Subcutaneous preadipocyte (primary cell): Measurements from ENCODE around the gene OLR1. TPM values are rescaled to one million over a fixed set of nuclear protein-coding genes. Genes with fewer than 3 reads are reported as not detected.

Experiments
- total RNA-seq: library from RNA; depleted of rRNA; stranded (reverse); fragments of >200 nt; gene quantifications from 2 replicates; pipeline ENCODE4 v1.2.3, GENCODE V29; 2012

Gene OLR1
- not detected in 2 replicates for total RNA-seq

DNA sequence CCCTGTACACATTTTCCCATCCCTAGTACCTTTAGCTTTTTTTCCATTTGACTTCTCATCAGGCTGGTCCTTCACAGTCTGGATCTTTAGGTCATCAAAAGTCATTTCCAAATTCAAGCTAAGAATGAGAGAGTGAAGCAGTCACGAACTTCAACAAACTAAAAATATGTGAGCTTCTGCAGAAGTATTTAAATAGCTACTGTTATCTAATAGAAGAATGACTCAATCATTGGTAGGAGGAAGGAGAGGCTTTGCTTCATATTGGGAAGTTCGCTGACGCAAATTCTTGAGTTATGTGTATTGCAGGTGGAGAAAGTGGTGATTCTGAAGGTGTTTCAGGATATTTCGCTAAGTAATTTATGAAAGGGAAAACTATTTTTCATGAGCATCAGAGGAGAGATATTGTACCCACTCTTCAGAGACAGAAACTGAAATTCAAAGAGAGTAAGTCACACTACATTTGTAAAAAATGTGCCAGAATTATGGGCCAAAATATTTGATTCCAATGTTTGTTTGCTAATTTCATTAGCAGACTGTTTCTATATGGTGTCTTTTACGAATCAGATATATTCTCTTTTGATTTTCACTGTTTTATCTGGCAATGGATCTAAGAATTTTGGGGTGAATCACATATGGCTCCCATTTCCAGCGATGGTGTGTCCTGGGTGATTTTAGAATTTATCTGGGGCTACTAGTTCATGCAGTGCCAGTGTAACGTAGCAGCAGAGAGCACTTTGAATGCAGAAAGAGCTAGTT lies at the start of gene OLR1:
OLR1 (minus strand) TSS at position 160 of the 756 bp plus-strand sequence; CDS start at position 105, 55 bp downstream.

DNA sequence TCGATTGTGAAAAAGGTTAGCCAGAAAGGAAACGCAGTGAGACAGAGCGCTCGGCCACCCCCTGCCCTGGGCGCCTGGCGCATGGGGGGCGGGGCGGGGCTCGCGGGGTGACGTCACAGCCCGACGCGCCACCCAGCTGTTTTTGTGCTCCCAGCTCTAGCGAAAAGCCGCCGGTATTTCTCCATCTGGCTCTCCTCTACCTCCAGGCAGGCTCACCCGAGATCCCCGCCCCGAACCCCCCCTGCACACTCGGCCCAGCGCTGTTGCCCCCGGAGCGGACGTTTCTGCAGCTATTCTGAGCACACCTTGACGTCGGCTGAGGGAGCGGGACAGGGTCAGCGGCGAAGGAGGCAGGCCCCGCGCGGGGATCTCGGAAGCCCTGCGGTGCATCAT lies 40.8 kb upstream of the OLR1 start, which contains the start of gene GABARAPL1:
GABARAPL1 (plus strand) TSS at position 139 of the 393 bp plus-strand sequence; CDS start at position 392, 253 bp downstream.

DNA sequence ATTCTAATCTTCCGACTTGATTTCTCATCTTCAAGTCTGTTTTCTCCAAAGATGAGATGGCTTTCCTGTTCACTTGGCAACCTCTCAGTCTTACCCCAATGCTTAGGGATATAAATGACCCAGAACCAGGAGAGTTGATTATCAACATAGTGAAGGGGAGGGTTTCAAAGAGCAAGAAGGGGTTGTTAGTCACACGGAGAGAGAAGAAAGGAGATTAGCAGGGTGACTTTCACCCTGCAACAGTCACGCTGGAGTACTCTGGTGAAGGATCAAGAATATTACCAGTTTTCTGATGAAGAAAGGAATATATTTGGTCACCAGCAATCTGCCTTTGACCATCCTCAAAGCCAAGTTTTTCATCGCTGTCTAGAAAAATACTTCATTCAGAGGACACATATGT lies 6.9 kb upstream of the OLR1 start, which contains the start of gene TMEM52B:
TMEM52B (plus strand) TSS at position 212 of the 400 bp plus-strand sequence. CDS start 543 bp downstream, outside the sequence.

DNA sequence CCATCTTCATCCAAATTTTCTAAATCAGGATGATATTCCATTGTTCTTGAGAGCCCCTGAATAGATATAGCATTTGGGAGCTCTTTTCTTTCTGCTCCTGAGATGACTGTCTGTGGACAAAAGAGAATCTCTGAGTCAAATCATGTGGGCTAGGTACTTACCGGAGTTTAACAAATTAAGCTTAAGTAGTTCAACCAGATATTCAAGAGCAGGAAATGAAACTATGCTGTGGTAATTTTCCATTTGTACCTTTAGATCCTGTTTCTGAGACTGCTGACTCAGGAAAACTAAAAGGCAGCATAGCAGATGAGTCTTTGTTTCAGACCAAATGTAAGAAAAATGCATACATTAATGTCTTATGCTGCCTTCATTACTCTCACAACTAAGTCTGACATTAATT lies 41.9 kb downstream of the OLR1 start, which contains the start of gene CLEC7A:
CLEC7A (minus strand) TSS at position 158 of the 400 bp plus-strand sequence; CDS start at position 41, 117 bp downstream.

Other genes starting within 250 kb of the OLR1 start
- not detected in 2 replicates for gene CLEC2A, start 239.8 kb downstream of the OLR1 start, total RNA-seq
- gene CLEC12A, start 200.7 kb downstream of the OLR1 start, total RNA-seq, result not detected in 2 replicates
- gene CLEC1B, start 173.0 kb downstream of the OLR1 start, total RNA-seq, result not detected in 2 replicates
- gene CLEC12B, start 161.5 kb downstream of the OLR1 start, total RNA-seq, result not detected in 2 replicates
- not detected in 2 replicates for gene CLEC9A, start 141.4 kb downstream of the OLR1 start, total RNA-seq
- gene CLEC1A, start 73.1 kb downstream of the OLR1 start, total RNA-seq, result not detected in 2 replicates
- not detected in 2 replicates for gene CLEC7A, start 41.9 kb downstream of the OLR1 start, total RNA-seq
- under 0.01 TPM in 1 of 2 replicates, not detected in the other for gene TMEM52B, start 6.9 kb upstream of the OLR1 start, total RNA-seq
- gene GABARAPL1, start 40.7 kb upstream of the OLR1 start, total RNA-seq, result 9.8 and 16.5 TPM in 2 replicates
- gene KLRD1, start 135.7 kb upstream of the OLR1 start, total RNA-seq, result under 0.01 TPM in 2 replicates
- not detected in 2 replicates for gene KLRK1, start 217.9 kb upstream of the OLR1 start, total RNA-seq
- gene KLRC4, start 237.6 kb upstream of the OLR1 start, total RNA-seq, result not detected in 2 replicates
- gene KLRC3, start 248.5 kb upstream of the OLR1 start, total RNA-seq, result not detected in 2 replicates